HEK293 (cell line): ENCODE results near the gene DMKN.

ENCODE experiments used
- ZBTB7A ChIP-seq: fragments of 450-650 bp; formaldehyde crosslinking; IDR thresholded peaks from 2 replicates; pipeline ENCODE4 v1.5.1; 2016; ENCODE audit warnings: low read depth, missing biosample characterization, missing genetic modification characterization
- ZNF184 ChIP-seq: fragments of 450-650 bp; IDR thresholded peaks from 2 replicates; pipeline ENCODE4 v1.5.1; 2018; ENCODE audit warnings: missing biosample characterization, mild to moderate bottlenecking, missing genetic modification characterization
- ZSCAN16 ChIP-seq: fragments of 450-650 bp; formaldehyde crosslinking; IDR thresholded peaks from 2 replicates; pipeline ENCODE4 v1.5.1; 2016; ENCODE audit warnings: missing biosample characterization, missing genetic modification characterization

GRCh38 chr19:35562776-35563175 lies 49.3 kb upstream of the DMKN start:
- no peak for TF ChIP-seq ZSCAN16 (tag by site-specific recombination)
- no peak for TF ChIP-seq ZBTB7A (tag by site-specific recombination)
- no peak for TF ChIP-seq ZNF184 (tag by site-specific recombination)
